Neuron (in vitro differentiated cells): ENCODE data around the gene MAD1L1.

Experiments
- H2AFZ ChIP-seq: one replicate; pipeline ENCODE4 v1.6.1; 2013; ENCODE audit warnings: low read depth, mild to moderate bottlenecking, inconsistent platforms, low read length, moderate library complexity
- H3K27me3 ChIP-seq: one replicate; pipeline ENCODE4 v1.6.1; 2013; ENCODE audit warnings: low read length; ENCODE audit not compliant: insufficient read depth
- H3K36me3 ChIP-seq: one replicate; pipeline ENCODE4 v1.6.1; 2013; ENCODE audit warnings: low read length; ENCODE audit not compliant: insufficient read depth
- H3K4me1 ChIP-seq: one replicate; pipeline ENCODE4 v1.6.1; 2013; ENCODE audit warnings: low read length; ENCODE audit not compliant: insufficient read depth
- H3K4me3 ChIP-seq: 2 replicates; pipeline ENCODE4 v1.5.1; 2013; ENCODE audit warnings: mild to moderate bottlenecking, low read length, moderate library complexity
- H3K9me3 ChIP-seq: one replicate; pipeline ENCODE4 v1.6.1; 2013; ENCODE audit warnings: low read length

MAD1L1 gene

DNA sequence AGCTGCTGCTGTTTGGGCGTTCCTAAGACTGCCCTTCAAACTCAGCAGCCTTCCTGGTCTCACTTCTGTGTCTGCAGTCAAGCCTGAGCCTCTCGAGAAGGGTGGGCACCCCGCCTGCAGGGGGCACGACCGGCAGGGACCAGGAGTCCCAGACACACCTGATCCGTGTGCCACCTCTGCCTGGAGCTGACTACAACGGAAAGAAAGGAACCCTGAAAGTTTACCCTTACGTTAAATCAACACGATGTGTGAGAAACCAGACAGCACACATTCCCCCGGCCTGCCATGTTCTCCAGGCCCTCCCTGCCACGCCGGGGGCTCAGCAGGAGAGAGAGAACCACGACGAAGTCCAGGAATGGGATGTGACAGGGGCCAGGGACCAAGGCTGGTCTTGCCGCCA lies 5.0 kb downstream of the MAD1L1 start:
- Histone ChIP-seq H3K4me1 (peaks cover 10% of the 10 kb centered on the region), H3K4me3 (no peak overlapping the region), H2AFZ (no peak overlapping the region), H3K36me3 (peaks cover 62% of the 10 kb centered on the region), H3K9me3 (no peaks in the 10 kb centered on the region), H3K27me3 (no peaks in the 10 kb centered on the region)

DNA sequence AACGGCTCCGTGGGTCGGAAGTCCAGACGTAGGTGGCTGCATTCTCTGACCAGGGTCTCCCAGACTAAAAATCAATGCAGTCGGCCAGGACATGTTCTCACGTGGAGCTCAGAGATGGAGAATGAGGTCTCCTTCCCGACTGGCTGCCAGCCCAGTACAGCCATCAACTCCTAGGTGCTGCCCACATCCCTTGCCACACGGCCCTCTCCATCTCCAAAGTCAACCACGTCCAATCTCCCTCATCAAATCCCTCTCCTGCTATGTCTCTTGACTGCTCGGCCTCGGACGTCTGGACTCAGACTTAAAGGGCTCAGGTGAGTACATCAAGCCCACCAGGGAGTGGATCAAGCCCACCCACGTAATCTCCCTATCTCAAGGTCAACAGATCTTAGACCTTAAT lies 6.9 kb downstream of the MAD1L1 start:
- H2AFZ ChIP-seq: no peak overlapping the region
- peaks cover 3% of the 10 kb centered on the region for H3K4me1 ChIP-seq
- H3K4me3 ChIP-seq: no peak overlapping the region
- peaks cover 75% of the 10 kb centered on the region for H3K36me3 ChIP-seq
- H3K9me3 ChIP-seq: no peaks in the 10 kb centered on the region
- H3K27me3 ChIP-seq: no peaks in the 10 kb centered on the region

- H3K36me3 ChIP-seq: peaks cover 74% of the 10 kb centered on the region
These were observed 7.4 kb downstream of the MAD1L1 start for GRCh38 chr7:2225336-2225735.

GRCh38 chr7:2224934-2225333 lies 7.8 kb downstream of the MAD1L1 start:
- no peaks in the 10 kb centered on the region for H3K9me3 ChIP-seq
- no peak overlapping the region for H3K4me3 ChIP-seq
- H3K27me3 ChIP-seq: no peaks in the 10 kb centered on the region
- H3K4me1 ChIP-seq: no peaks in the 10 kb centered on the region
- peaks cover 69% of the 10 kb centered on the region for H3K36me3 ChIP-seq
- H2AFZ ChIP-seq: no peak overlapping the region

More at GRCh38 chr7:2225336-2225735, 7.4 kb downstream of the MAD1L1 start:
- no peak overlapping the region for H3K4me3 ChIP-seq
- H3K4me1 ChIP-seq: peaks cover 3% of the 10 kb centered on the region
- H3K27me3 ChIP-seq: no peaks in the 10 kb centered on the region
- H2AFZ ChIP-seq: no peak overlapping the region
- H3K9me3 ChIP-seq: no peaks in the 10 kb centered on the region

GRCh38 chr7:2224491-2224928 lies 8.2 kb downstream of the MAD1L1 start:
- H2AFZ ChIP-seq: no peak overlapping the region
- no peak overlapping the region for H3K4me3 ChIP-seq
- no peaks in the 10 kb centered on the region for H3K27me3 ChIP-seq
- no peaks in the 10 kb centered on the region for H3K4me1 ChIP-seq
- H3K9me3 ChIP-seq: no peaks in the 10 kb centered on the region
- peaks cover 65% of the 10 kb centered on the region for H3K36me3 ChIP-seq

- H3K9me3 ChIP-seq: no peaks in the 10 kb centered on the region
- no peaks in the 10 kb centered on the region for H3K27me3 ChIP-seq
- peaks cover 61% of the 10 kb centered on the region for H3K36me3 ChIP-seq
- no peak overlapping the region for H3K4me3 ChIP-seq
- H3K4me1 ChIP-seq: no peaks in the 10 kb centered on the region
- no peak overlapping the region for H2AFZ ChIP-seq
These were observed 9.4 kb downstream of the MAD1L1 start for GRCh38 chr7:2223321-2223720.

GRCh38 chr7:2222516-2222915 lies 10.2 kb downstream of the MAD1L1 start:
- H3K27me3 ChIP-seq: no peaks in the 10 kb centered on the region
- H2AFZ ChIP-seq: no peak overlapping the region
- no peaks in the 10 kb centered on the region for H3K9me3 ChIP-seq
- H3K4me1 ChIP-seq: no peaks in the 10 kb centered on the region
- no peak overlapping the region for H3K4me3 ChIP-seq
- H3K36me3 ChIP-seq: peaks cover 61% of the 10 kb centered on the region

DNA sequence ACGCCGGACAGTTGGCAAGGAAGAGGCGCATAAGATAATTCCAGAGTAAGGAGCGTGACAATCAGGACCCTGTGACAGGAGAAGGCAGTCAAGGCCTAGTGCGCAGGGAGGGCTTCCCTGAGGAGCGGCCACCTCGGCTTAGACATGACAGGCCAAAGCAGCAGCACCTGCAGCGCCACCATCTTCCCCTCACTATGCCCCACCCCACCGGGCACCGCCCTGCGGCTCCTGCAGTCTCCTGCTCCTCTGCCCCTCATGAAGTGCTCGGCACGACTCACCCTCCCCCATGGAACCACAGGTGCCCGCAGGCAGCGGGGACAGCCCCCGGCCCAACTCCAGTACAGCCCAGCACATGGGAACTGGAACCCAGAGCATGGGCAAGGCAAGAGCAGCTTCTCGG lies 11.8 kb downstream of the MAD1L1 start:
- Histone ChIP-seq H3K36me3 (peaks cover 63% of the 10 kb centered on the region), H3K4me3 (no peak overlapping the region), H3K4me1 (no peaks in the 10 kb centered on the region), H3K9me3 (no peaks in the 10 kb centered on the region), H2AFZ (no peak overlapping the region), H3K27me3 (no peaks in the 10 kb centered on the region)

DNA sequence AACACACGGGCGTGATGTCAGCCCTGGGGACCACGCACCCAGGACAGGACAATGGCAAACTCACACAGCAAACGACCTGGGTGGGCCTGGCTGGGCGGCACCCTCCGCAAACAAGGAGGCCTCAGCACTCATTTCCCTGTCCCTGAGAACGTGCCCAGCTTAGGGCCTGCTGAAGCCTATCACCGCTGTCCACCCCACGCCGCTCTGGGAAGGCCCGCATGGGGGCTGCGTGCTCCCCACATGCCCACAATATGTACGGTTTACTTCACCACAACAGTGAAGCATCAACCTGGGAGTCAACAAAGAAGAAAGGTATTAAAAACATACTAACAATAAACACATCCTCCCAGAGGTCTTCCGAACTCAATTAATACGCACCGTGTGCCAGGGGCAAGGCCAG lies 12.2 kb downstream of the MAD1L1 start:
- Histone ChIP-seq H2AFZ (no peak overlapping the region), H3K4me1 (no peaks in the 10 kb centered on the region), H3K4me3 (no peak overlapping the region), H3K27me3 (no peaks in the 10 kb centered on the region), H3K36me3 (peaks cover 64% of the 10 kb centered on the region), H3K9me3 (peaks cover 1% of the 10 kb centered on the region)

GRCh38 chr7:2220030-2220429 lies 12.7 kb downstream of the MAD1L1 start:
- no peak overlapping the region for H3K4me3 ChIP-seq
- H3K9me3 ChIP-seq: peaks cover 4% of the 10 kb centered on the region
- H3K27me3 ChIP-seq: no peaks in the 10 kb centered on the region
- peaks cover 62% of the 10 kb centered on the region for H3K36me3 ChIP-seq
- H3K4me1 ChIP-seq: no peaks in the 10 kb centered on the region
- no peak overlapping the region for H2AFZ ChIP-seq

DNA sequence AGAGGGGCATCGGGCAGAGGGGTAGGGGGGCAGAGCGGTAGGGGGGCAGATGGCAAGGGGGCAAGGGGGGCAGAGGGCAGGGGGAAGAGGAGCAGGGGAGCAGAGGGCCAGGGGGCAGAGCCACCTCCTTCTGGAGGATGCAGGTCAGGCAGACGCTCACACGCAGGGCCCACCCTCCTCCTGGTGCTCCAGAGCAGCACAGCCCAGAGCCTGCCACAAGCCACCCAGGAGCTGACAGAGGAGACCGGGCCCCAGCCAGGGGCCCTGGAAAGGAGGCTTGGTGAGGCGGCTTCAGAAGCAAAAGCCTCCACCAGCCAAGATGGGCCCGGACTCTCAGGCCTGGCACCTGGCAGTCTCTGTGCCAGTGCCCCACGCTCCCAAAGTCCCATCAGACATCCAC lies 13.1 kb downstream of the MAD1L1 start:
- Histone ChIP-seq H3K27me3 (no peaks in the 10 kb centered on the region), H2AFZ (no peak overlapping the region), H3K4me1 (no peaks in the 10 kb centered on the region), H3K36me3 (peaks cover 60% of the 10 kb centered on the region), H3K9me3 (peaks cover 4% of the 10 kb centered on the region), H3K4me3 (no peak overlapping the region)

- Histone ChIP-seq H2AFZ (no peak overlapping the region), H3K4me1 (no peaks in the 10 kb centered on the region), H3K9me3 (peaks cover 4% of the 10 kb centered on the region), H3K4me3 (no peak overlapping the region), H3K27me3 (no peaks in the 10 kb centered on the region), H3K36me3 (peaks cover 60% of the 10 kb centered on the region)
These were observed 13.6 kb downstream of the MAD1L1 start for GRCh38 chr7:2219136-2219535.

GRCh38 chr7:2218444-2218785 lies 14.3 kb downstream of the MAD1L1 start:
- H3K4me3 ChIP-seq: no peak overlapping the region
- H3K36me3 ChIP-seq: peaks cover 60% of the 10 kb centered on the region
- peaks cover 4% of the 10 kb centered on the region for H3K9me3 ChIP-seq
- H3K27me3 ChIP-seq: no peaks in the 10 kb centered on the region
- no peak overlapping the region for H2AFZ ChIP-seq
- no peaks in the 10 kb centered on the region for H3K4me1 ChIP-seq

DNA sequence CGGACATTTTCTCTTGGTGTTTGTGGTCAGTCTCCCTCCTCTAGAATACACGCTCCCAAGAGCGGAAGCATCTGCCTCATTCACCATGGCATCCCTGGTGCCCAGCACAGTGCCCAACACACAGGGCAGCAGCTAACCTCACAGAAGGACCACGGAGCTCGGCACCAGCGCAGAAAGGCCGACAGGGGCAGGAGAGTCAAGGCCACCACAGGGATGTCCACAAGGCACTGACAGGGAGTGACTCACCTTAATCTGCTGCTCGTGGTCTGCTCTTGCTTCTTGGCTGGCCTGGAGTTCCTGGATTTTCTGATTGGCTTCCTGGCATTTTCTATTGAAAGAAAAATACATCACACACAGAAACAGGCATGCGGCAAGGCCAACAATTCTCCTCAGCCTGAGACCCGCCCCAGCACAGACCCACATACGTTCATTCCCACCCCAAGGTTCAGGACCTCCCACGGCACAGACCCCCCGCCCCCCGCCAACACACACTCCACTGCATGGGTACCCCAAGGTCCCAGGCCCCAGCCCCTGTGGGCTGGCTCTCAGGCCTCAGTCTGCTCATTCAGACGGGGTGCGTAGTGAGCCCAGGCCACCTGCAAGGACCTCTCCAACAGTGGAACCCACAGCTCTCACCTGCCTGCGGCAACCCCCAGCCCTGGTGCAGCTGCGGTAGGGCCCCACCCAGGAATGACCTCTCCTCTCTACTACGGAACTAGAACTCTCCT lies 14.9 kb downstream of the MAD1L1 start:
- no peak overlapping the region for H3K4me3 ChIP-seq
- H3K36me3 ChIP-seq: peaks cover 61% of the 10 kb centered on the region
- H3K4me1 ChIP-seq: no peaks in the 10 kb centered on the region
- H3K27me3 ChIP-seq: no peaks in the 10 kb centered on the region
- H3K9me3 ChIP-seq: peaks cover 4% of the 10 kb centered on the region
- no peak overlapping the region for H2AFZ ChIP-seq
